Prostate gland (tissue), 2 donors: ENCODE measurements around the gene HAP1.

Experiments used
- CTCF ChIP-seq, 4 experiments: fragments of 200-600 bp in 2 of 4; fragments of 450-650 bp in 2 of 4; sonication (generic) in 2 of 4; IDR thresholded peaks; 1 replicate in 3 of 4; 2 replicates in 1 of 4; pipeline ENCODE4 v1.5.1; 2016 to 2019; ENCODE audit warnings: antibody characterized with exemption in 4 of 4, mild to moderate bottlenecking in 2 of 4, moderate library complexity in 2 of 4
- POLR2A ChIP-seq: fragments of 450-650 bp; IDR thresholded peaks from one replicate; pipeline ENCODE4 v1.6.1; 2016; ENCODE audit warnings: antibody characterized with exemption, mild to moderate bottlenecking

- TF ChIP-seq CTCF (IDR thresholded peaks at IDR 0.05) (no peak), POLR2A (no peak)
These were observed 56.0 kb downstream of the HAP1 start for GRCh38 chr17:41678411-41678906.
